HepG2 (cell line): ENCODE results near the gene CCDC3. TPM values are rescaled to one million over a fixed set of nuclear protein-coding genes. Genes with fewer than 3 reads are reported as not detected.

Experiments
- ATAC-seq: fragments of 200-7000 bp; cut with Tn5 transposase; 3 replicates; pipeline ENCODE4 v1.9.1; 2020; ENCODE audit warnings: mild to moderate bottlenecking, moderate library complexity
- BruUV-seq: library from RNA; stranded (reverse); fragments of 400-500 nt; replicated peaks from 2 replicates; lab custom pipeline; 2021; lab: Mats Ljungman, UMichigan
- CTCF ChIA-PET: fragments of 300-600 bp; formaldehyde crosslinking; extraction: SDS; loops from one replicate; lab custom pipeline; 2021; ENCODE audit warnings: low total read pairs, inconsistent platforms, low intra/inter-chr PET ratio; lab: Yijun Ruan, JAX
- POLR2A ChIA-PET: fragments of 350-600 bp; sonication (Branson Sonifier 250); formaldehyde crosslinking; loops from one replicate; lab custom pipeline; 2020; ENCODE audit warnings: antibody characterized with exemption, inconsistent platforms; lab: Yijun Ruan, JAX
- DNase-seq: peaks from one replicate; pipeline ENCODE4 v3.0.0-alpha.2; 2015; ENCODE audit warnings: low spot score
- FAIRE-seq: peaks from 3 replicates; lab custom pipeline; 2011; peaks lifted over from hg19 to GRCh38; lab: Jason Lieb, UNC
- H2AFZ ChIP-seq: one replicate; pipeline ENCODE4 v1.6.1; 2011; ENCODE audit warnings: low read length, inconsistent platforms
- H3K27ac ChIP-seq: fragments of 300-600 bp; 3 replicates; pipeline ENCODE4 v1.8.0; 2011; ENCODE audit warnings: mixed run types, mild to moderate bottlenecking, mixed read lengths, low read length, inconsistent platforms; ENCODE audit not compliant: insufficient read depth; ENCODE audit errors: extremely low read length
- H3K27me3 ChIP-seq, 2 experiments: fragments of 200-600 bp in 1 of 2; 2 replicates in 1 of 2; 3 replicates in 1 of 2; pipeline versions ENCODE4 v1.6.0 to v1.8.0; 2011; ENCODE audit warnings: low read length in 2 of 2, mild to moderate bottlenecking in 2 of 2, moderate library complexity in 2 of 2, inconsistent platforms in 1 of 2; ENCODE audit not compliant: insufficient read depth in 2 of 2, control insufficient read depth in 1 of 2
- H3K36me3 ChIP-seq, 2 experiments: fragments of 200-600 bp in 1 of 2; replicated peaks in 1 of 2; 2 replicates in 1 of 2; 3 replicates in 1 of 2; pipeline versions ENCODE4 v1.5.1 to v1.8.0; 2011; ENCODE audit warnings: low read length in 2 of 2, inconsistent platforms in 1 of 2; ENCODE audit not compliant: insufficient read depth in 2 of 2, control insufficient read depth in 1 of 2
- H3K4me1 ChIP-seq: 2 replicates; pipeline ENCODE4 v1.5.1; 2012; ENCODE audit warnings: low read length, inconsistent platforms; ENCODE audit not compliant: insufficient read depth
- H3K4me2 ChIP-seq: 2 replicates; pipeline ENCODE4 v1.6.0; 2011; ENCODE audit warnings: low read depth, low read length, inconsistent platforms
- H3K4me3 ChIP-seq, 3 experiments: fragments of 200-600 bp in 1 of 3; sonication (generic), shearing (Covaris generic) in 1 of 3; replicated peaks in 1 of 3; 2 replicates each; pipeline ENCODE4 v1.5.1; 2011 to 2016; ENCODE audit warnings: low read length in 3 of 3, inconsistent platforms in 2 of 3, low read depth in 2 of 3, mild to moderate bottlenecking in 2 of 3, control low read depth in 1 of 3, mixed read lengths in 1 of 3; ENCODE audit not compliant: insufficient read depth in 1 of 3
- H3K79me2 ChIP-seq: one replicate; pipeline ENCODE4 v1.6.1; 2011; ENCODE audit warnings: low read length, inconsistent platforms; ENCODE audit not compliant: insufficient read depth
- H3K9ac ChIP-seq: 2 replicates; pipeline ENCODE4 v1.6.0; 2011; ENCODE audit warnings: mild to moderate bottlenecking, low read depth, low read length, inconsistent platforms; ENCODE audit not compliant: insufficient read depth
- H3K9me3 ChIP-seq: 2 replicates; pipeline ENCODE4 v1.5.1; 2012; ENCODE audit warnings: mild to moderate bottlenecking, low read length
- H4K20me1 ChIP-seq: 2 replicates; pipeline ENCODE4 v1.6.0; 2011; ENCODE audit warnings: inconsistent platforms, mild to moderate bottlenecking, low read length, moderate library complexity; ENCODE audit not compliant: insufficient read depth
- AGO1 ChIP-seq: fragments of 200-400 bp; formaldehyde crosslinking; IDR thresholded peaks from 2 replicates; pipeline ENCODE4 v1.6.1; 2017; ENCODE audit warnings: mild to moderate bottlenecking, low read depth, low read length, moderate library complexity; ENCODE audit not compliant: poor library complexity, severe bottlenecking
- ARHGAP35 ChIP-seq: sonication (generic); formaldehyde crosslinking; IDR thresholded peaks from 2 replicates; pipeline ENCODE4 v1.9.0; 2022; ENCODE audit warnings: mild to moderate bottlenecking, inconsistent platforms, moderate library complexity, missing genetic modification reagents, borderline replicate concordance
- CEBPG ChIP-seq: IDR thresholded peaks from 2 replicates; pipeline ENCODE4 v1.6.1; 2016
- CENPX ChIP-seq: sonication (generic); formaldehyde crosslinking; IDR thresholded peaks from 2 replicates; pipeline ENCODE4 v1.9.0; 2021; ENCODE audit warnings: mild to moderate bottlenecking, missing genetic modification reagents, moderate library complexity
- KAT7 ChIP-seq: IDR thresholded peaks from 2 replicates; pipeline ENCODE4 v1.6.1; 2018; ENCODE audit warnings: borderline replicate concordance, missing compliant biosample characterization
- NKX3-1 ChIP-seq: sonication (generic); formaldehyde crosslinking; IDR thresholded peaks from 2 replicates; pipeline ENCODE4 v1.5.0; 2020; ENCODE audit warnings: missing genetic modification reagents
- POLR2AphosphoS2 ChIP-seq: IDR thresholded peaks from 2 replicates; pipeline ENCODE4 v1.6.1; 2011; ENCODE audit warnings: low read depth, low read length, improper control_type of control experiment
- ZNF274 ChIP-seq: sonication (generic); formaldehyde crosslinking; IDR thresholded peaks from 2 replicates; pipeline ENCODE4 v1.5.1; 2020; ENCODE audit warnings: mild to moderate bottlenecking, missing genetic modification reagents
- ZNF33A ChIP-seq: sonication (generic); formaldehyde crosslinking; IDR thresholded peaks from 2 replicates; pipeline ENCODE4 v1.5.1; 2020; ENCODE audit warnings: missing genetic modification reagents, mild to moderate bottlenecking, moderate library complexity, borderline replicate concordance
- ZNF614 ChIP-seq: IDR thresholded peaks from 2 replicates; pipeline ENCODE4 v1.6.1; 2018; ENCODE audit warnings: missing biosample characterization, missing genetic modification reagents, inconsistent platforms, borderline replicate concordance
- ZNF713 ChIP-seq: sonication (generic); formaldehyde crosslinking; IDR thresholded peaks from 2 replicates; pipeline ENCODE4 v1.4.0; 2020; ENCODE audit warnings: mild to moderate bottlenecking, missing genetic modification reagents
- ZNF772 ChIP-seq: sonication (generic); formaldehyde crosslinking; IDR thresholded peaks from 2 replicates; pipeline ENCODE4 v1.5.0; 2020; ENCODE audit warnings: mild to moderate bottlenecking, missing genetic modification reagents
- WGBS: methylation state at CpG from one replicate; pipeline ENCODE4 v1.1.6; 2017; ENCODE audit warnings: low lambda C conversion rate; 5-methylcytosine and 5-hydroxymethylcytosine counted together
- in situ Hi-C: cut with HindIII; loops from 2 replicates; pipeline ENCODE4 v1.10.0; 2017; ENCODE audit warnings: low pct_unique_long_range_greater_than_20kb; ENCODE audit not compliant: extremely low pct_ligation_motif_present
- intact Hi-C: fragments of 100-400 bp; cut with micrococcal nuclease; formaldehyde crosslinking; loops from one replicate; pipeline ENCODE4 v1.10.0; 2022; ENCODE audit not compliant: unreplicated experiment
- polyA plus RNA-seq, 8 experiments: library from polyadenylated mRNA; depleted of rRNA in 3 of 8; stranded (reverse) in 7 of 8; unstranded in 1 of 8; fragments of >200 nt; fragmentation: Illumina TruSeq in 4 of 8; extraction: Trizol in 4 of 8; gene quantifications; 2 replicates each; pipeline versions ENCODE4 v1.2.1 to v1.2.3, GENCODE V29; 2011 to 2016; ENCODE audit warnings: low read depth in 4 of 8, missing spikeins in 1 of 8, mixed read lengths in 1 of 8; ENCODE audit not compliant: insufficient read depth in 1 of 8
- total RNA-seq, 5 experiments: library from RNA; depleted of rRNA; stranded (reverse); fragments of >200 nt; fragmentation: Illumina TruSeq; extraction: Trizol; gene quantifications; 2 replicates each; pipeline ENCODE4 v1.2.3, GENCODE V29; 2016; ENCODE audit warnings: low read depth in 1 of 5
- TF ChIP-seq, protein P1 (sequence below): sonication (generic); formaldehyde crosslinking; IDR thresholded peaks from 2 replicates; pipeline ENCODE4 v1.5.0; 2020; ENCODE audit warnings: missing genetic modification reagents, mild to moderate bottlenecking, borderline replicate concordance
- TF ChIP-seq, protein P2 (sequence below): sonication (generic); formaldehyde crosslinking; IDR thresholded peaks from 2 replicates; pipeline ENCODE4 v1.9.0; 2021; ENCODE audit warnings: mild to moderate bottlenecking, missing genetic modification reagents
- TF ChIP-seq, protein P3 (sequence below): sonication (generic); formaldehyde crosslinking; conservative IDR thresholded peaks from 2 replicates; pipeline ENCODE4 v1.8.0; 2022; ENCODE audit warnings: low read depth, missing genetic modification reagents

CCDC3 gene
- total and polyA plus RNA-seq, 2 of the 13 experiments (the other 11 are each of a cell fraction or from before 2014, with no cell fraction given) = not detected

DNA sequence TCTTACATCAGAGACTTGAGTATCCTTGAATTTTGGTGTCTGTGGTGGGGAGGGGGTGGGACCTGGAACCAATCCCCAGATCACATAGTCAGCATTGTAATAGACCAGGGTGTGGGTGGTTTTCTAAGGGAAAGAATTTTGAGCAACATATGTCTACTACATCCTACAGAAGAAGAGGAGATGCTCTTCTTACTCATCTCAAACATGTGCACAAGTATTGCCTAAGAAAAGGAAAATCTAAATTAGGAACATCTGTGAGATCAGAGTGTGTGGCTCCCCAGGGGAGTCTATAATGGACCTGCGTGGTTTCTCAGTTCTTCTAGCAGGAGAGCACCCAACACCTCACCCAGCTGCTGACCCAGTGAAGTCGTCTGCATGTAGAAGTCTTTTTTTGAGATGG lies 148.8 kb downstream of the CCDC3 start:
- CTCF ChIA-PET = no interaction called here
- Histone ChIP-seq H3K36me3 (no peaks in the 10 kb centered on the region), H3K4me2 (no peak overlapping the region), H3K9me3 (no peaks in the 10 kb centered on the region), H3K27me3 (peaks cover 0 to 1% of the 10 kb centered on the region in 2 experiments; a peak in 2 of 5 replicates), H3K79me2 (no peaks in the 10 kb centered on the region), H3K27ac (no peak overlapping the region), H4K20me1 (no peaks in the 10 kb centered on the region), H3K4me3 (no peak overlapping the region), H3K4me1 (no peaks in the 10 kb centered on the region), H2AFZ (no peak overlapping the region), H3K9ac (no peak overlapping the region)
- WGBS = 0% methylated on average over 2 of the region's 2 CpGs
- ATAC-seq = no peak
- BruUV-seq = no TSS peak
- POLR2A ChIA-PET = no interaction called here
- intact Hi-C loops = no loop called here
- no peak for DNase-seq
- in situ Hi-C loops = no loop called here
- FAIRE-seq = no peak
- no peak for TF ChIP-seq POLR2AphosphoS2
- no peak for TF ChIP-seq KAT7
- TF ChIP-seq, protein P1, sequence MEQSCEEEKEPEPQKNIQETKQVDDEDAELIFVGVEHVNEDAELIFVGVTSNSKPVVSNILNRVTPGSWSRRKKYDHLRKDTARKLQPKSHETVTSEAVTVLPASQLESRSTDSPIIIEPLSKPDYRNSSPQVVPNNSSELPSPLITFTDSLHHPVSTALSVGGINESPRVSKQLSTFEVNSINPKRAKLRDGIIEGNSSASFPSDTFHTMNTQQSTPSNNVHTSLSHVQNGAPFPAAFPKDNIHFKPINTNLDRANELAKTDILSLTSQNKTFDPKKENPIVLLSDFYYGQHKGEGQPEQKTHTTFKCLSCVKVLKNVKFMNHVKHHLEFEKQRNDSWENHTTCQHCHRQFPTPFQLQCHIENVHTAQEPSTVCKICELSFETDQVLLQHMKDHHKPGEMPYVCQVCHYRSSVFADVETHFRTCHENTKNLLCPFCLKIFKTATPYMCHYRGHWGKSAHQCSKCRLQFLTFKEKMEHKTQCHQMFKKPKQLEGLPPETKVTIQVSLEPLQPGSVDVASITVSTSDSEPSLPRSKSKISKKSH (CRISPR knock-in tag) = no peak
- TF ChIP-seq, protein P2, sequence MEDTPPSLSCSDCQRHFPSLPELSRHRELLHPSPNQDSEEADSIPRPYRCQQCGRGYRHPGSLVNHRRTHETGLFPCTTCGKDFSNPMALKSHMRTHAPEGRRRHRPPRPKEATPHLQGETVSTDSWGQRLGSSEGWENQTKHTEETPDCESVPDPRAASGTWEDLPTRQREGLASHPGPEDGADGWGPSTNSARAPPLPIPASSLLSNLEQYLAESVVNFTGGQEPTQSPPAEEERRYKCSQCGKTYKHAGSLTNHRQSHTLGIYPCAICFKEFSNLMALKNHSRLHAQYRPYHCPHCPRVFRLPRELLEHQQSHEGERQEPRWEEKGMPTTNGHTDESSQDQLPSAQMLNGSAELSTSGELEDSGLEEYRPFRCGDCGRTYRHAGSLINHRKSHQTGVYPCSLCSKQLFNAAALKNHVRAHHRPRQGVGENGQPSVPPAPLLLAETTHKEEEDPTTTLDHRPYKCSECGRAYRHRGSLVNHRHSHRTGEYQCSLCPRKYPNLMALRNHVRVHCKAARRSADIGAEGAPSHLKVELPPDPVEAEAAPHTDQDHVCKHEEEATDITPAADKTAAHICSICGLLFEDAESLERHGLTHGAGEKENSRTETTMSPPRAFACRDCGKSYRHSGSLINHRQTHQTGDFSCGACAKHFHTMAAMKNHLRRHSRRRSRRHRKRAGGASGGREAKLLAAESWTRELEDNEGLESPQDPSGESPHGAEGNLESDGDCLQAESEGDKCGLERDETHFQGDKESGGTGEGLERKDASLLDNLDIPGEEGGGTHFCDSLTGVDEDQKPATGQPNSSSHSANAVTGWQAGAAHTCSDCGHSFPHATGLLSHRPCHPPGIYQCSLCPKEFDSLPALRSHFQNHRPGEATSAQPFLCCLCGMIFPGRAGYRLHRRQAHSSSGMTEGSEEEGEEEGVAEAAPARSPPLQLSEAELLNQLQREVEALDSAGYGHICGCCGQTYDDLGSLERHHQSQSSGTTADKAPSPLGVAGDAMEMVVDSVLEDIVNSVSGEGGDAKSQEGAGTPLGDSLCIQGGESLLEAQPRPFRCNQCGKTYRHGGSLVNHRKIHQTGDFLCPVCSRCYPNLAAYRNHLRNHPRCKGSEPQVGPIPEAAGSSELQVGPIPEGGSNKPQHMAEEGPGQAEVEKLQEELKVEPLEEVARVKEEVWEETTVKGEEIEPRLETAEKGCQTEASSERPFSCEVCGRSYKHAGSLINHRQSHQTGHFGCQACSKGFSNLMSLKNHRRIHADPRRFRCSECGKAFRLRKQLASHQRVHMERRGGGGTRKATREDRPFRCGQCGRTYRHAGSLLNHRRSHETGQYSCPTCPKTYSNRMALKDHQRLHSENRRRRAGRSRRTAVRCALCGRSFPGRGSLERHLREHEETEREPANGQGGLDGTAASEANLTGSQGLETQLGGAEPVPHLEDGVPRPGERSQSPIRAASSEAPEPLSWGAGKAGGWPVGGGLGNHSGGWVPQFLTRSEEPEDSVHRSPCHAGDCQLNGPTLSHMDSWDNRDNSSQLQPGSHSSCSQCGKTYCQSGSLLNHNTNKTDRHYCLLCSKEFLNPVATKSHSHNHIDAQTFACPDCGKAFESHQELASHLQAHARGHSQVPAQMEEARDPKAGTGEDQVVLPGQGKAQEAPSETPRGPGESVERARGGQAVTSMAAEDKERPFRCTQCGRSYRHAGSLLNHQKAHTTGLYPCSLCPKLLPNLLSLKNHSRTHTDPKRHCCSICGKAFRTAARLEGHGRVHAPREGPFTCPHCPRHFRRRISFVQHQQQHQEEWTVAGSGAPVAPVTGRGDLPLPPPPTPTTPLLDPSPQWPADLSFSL (CRISPR knock-in tag) = no peak
- TF ChIP-seq, protein P3, sequence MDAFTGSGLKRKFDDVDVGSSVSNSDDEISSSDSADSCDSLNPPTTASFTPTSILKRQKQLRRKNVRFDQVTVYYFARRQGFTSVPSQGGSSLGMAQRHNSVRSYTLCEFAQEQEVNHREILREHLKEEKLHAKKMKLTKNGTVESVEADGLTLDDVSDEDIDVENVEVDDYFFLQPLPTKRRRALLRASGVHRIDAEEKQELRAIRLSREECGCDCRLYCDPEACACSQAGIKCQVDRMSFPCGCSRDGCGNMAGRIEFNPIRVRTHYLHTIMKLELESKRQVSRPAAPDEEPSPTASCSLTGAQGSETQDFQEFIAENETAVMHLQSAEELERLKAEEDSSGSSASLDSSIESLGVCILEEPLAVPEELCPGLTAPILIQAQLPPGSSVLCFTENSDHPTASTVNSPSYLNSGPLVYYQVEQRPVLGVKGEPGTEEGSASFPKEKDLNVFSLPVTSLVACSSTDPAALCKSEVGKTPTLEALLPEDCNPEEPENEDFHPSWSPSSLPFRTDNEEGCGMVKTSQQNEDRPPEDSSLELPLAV = no peak
- no peak for TF ChIP-seq ZNF614 (CRISPR knock-in tag)
- TF ChIP-seq CEBPG = no peak
- no peak for TF ChIP-seq ZNF33A (CRISPR knock-in tag)
- no peak for TF ChIP-seq ARHGAP35 (CRISPR knock-in tag)
- TF ChIP-seq ZNF772 (CRISPR knock-in tag) = no peak
- no peak for TF ChIP-seq ZNF274 (CRISPR knock-in tag)
- no peak for TF ChIP-seq AGO1
- TF ChIP-seq NKX3-1 (CRISPR knock-in tag) = no peak
- no peak for TF ChIP-seq CENPX (CRISPR knock-in tag)
- no peak for TF ChIP-seq ZNF713 (CRISPR knock-in tag)
